Esophagus squamous epithelium (tissue), 4 donors: ENCODE measurements around the gene LAPTM5.

Source experiments
- POLR2A ChIP-seq, 4 donors: fragments of 450-650 bp; IDR thresholded peaks; one replicate each; pipeline ENCODE4 v1.6.1; 2017; ENCODE audit warnings: antibody characterized with exemption in 4 of 4, mild to moderate bottlenecking in 4 of 4, moderate library complexity in 3 of 4
- TF ChIP-seq, protein P1 (sequence below), 6 experiments: fragments of 450-650 bp in 4 of 6; fragments of 200-600 bp in 2 of 6; sonication (generic) in 2 of 6; IDR thresholded peaks; one replicate each; pipeline ENCODE4 v1.5.1; 2016 to 2019; ENCODE audit warnings: antibody characterized with exemption in 6 of 6, mild to moderate bottlenecking in 4 of 6, moderate library complexity in 4 of 6

DNA sequence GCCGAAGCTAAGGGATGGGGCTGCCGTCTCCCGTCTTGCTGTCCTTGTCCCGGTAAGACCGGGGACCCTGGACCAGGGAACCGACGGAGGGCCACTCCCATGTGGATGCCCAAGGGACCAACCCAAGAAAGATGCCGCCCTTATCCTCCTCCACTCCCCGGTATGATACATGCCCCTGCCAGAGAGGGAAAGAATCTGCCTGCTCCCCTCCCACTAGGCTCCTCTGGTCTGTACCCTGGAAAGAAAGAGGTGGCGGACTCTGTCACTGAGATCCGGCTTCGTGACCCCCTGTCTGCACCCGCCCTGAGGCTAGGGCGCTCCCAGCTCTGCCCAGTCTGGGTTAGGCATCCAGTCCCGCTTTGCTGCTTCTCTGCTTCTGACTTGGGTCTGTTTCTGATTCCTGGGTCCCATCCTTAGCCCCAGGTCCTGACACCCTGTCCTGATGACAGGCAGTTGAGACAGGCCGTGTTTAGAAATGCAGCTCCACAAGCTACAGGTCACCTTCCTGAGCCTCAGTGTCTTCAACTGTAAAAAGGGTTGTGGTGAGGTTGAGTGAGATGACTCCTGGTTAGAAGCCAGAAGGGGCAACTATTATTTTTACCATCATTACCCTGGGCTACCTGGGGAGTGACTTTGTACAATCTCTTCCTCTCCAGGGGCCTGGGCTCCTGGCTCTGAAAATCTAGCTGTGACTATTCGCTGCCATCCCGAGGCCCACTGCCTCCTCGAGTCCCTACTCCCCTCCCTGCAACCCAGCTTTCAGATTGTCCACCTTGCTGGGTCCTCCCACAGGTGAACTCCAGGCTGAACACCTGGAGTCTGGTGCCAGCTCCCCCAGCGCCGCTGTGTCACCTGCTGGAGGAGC, 37.9 kb downstream of the LAPTM5 start:
- TF ChIP-seq, protein P1, sequence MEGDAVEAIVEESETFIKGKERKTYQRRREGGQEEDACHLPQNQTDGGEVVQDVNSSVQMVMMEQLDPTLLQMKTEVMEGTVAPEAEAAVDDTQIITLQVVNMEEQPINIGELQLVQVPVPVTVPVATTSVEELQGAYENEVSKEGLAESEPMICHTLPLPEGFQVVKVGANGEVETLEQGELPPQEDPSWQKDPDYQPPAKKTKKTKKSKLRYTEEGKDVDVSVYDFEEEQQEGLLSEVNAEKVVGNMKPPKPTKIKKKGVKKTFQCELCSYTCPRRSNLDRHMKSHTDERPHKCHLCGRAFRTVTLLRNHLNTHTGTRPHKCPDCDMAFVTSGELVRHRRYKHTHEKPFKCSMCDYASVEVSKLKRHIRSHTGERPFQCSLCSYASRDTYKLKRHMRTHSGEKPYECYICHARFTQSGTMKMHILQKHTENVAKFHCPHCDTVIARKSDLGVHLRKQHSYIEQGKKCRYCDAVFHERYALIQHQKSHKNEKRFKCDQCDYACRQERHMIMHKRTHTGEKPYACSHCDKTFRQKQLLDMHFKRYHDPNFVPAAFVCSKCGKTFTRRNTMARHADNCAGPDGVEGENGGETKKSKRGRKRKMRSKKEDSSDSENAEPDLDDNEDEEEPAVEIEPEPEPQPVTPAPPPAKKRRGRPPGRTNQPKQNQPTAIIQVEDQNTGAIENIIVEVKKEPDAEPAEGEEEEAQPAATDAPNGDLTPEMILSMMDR (IDR thresholded peaks at IDR 0.05) = no peak
- TF ChIP-seq POLR2A (IDR thresholded peaks at IDR 0.05) = no peak
